A549 (cell line): Measurements from ENCODE around the gene ZFYVE28.

Experiments
- CBX2 ChIP-seq: fragments of 200-600 bp; sonication (generic); IDR thresholded peaks from 2 replicates; pipeline ENCODE4 v1.6.1; 2016; ENCODE audit warnings: low read depth, mild to moderate bottlenecking, borderline replicate concordance
- CEBPB ChIP-seq, 2 experiments: fragments of >200 bp in 1 of 2; sonication (Bioruptor Twin) in 1 of 2; formaldehyde crosslinking in 1 of 2; IDR thresholded peaks; 2 replicates each; pipeline ENCODE4 v1.6.1; 2012 to 2016
- CHD4 ChIP-seq: fragments of 200-600 bp; sonication (generic); IDR thresholded peaks from 2 replicates; pipeline ENCODE4 v1.6.1; 2016; ENCODE audit warnings: antibody characterized with exemption, mild to moderate bottlenecking, borderline replicate concordance
- CTCF ChIP-seq: fragments of >200 bp; sonication (Bioruptor Twin); formaldehyde crosslinking; IDR thresholded peaks from 3 replicates; pipeline ENCODE4 v1.5.1; 2016
- EHMT2 ChIP-seq: fragments of 200-600 bp; sonication (generic); IDR thresholded peaks from 2 replicates; pipeline ENCODE4 v1.6.1; 2016; ENCODE audit warnings: antibody characterized with exemption, low read depth, mild to moderate bottlenecking, moderate library complexity
- EP300 ChIP-seq, 2 experiments: fragments of >200 bp; sonication (Bioruptor Twin); formaldehyde crosslinking; IDR thresholded peaks; 2 replicates in 1 of 2; 3 replicates in 1 of 2; pipeline ENCODE4 v1.6.1; 2016 to 2017
- FOSB ChIP-seq: fragments of 250-450 bp; sonication (Bioruptor Pico); IDR thresholded peaks from 2 replicates; pipeline ENCODE4 v1.5.0; 2020; ENCODE audit warnings: mild to moderate bottlenecking, moderate library complexity
- FOSL2 ChIP-seq, 2 experiments: fragments of 450-650 bp in 1 of 2; fragments of >200 bp in 1 of 2; sonication (Bioruptor Twin) in 1 of 2; formaldehyde crosslinking; IDR thresholded peaks; 2 replicates each; pipeline versions ENCODE4 v1.5.0 to v1.6.1; 2016 to 2020; ENCODE audit warnings: mild to moderate bottlenecking in 1 of 2, moderate library complexity in 1 of 2
- HDAC2 ChIP-seq: fragments of 200-600 bp; sonication (generic); IDR thresholded peaks from 2 replicates; pipeline ENCODE4 v1.6.1; 2016
- JUNB ChIP-seq: fragments of >200 bp; sonication (Bioruptor Twin); formaldehyde crosslinking; IDR thresholded peaks from 2 replicates; pipeline ENCODE4 v1.6.1; 2016
- NR3C1 ChIP-seq: fragments of >200 bp; sonication (Bioruptor Twin); formaldehyde crosslinking; IDR thresholded peaks from 3 replicates; pipeline ENCODE4 v1.6.1; 2017
- REST ChIP-seq: fragments of 200-600 bp; sonication (generic); IDR thresholded peaks from 2 replicates; pipeline ENCODE4 v1.6.1; 2016; ENCODE audit warnings: antibody characterized with exemption, mild to moderate bottlenecking, moderate library complexity
- RFX5 ChIP-seq: fragments of 450-650 bp; IDR thresholded peaks from 2 replicates; pipeline ENCODE4 v1.7.1; 2014; ENCODE audit warnings: antibody characterized with exemption, mild to moderate bottlenecking, moderate library complexity

GRCh38 chr4:2341911-2342652 lies 76.4 kb downstream of the ZFYVE28 start:
- TF ChIP-seq FOSL2 (IDR thresholded peaks at IDR 0.05): no peak
- TF ChIP-seq FOSL2 (CRISPR knock-in tag; IDR thresholded peaks at IDR 0.05): no peak
- no peak for TF ChIP-seq REST
- no peak for TF ChIP-seq JUNB
- TF ChIP-seq EP300 (IDR thresholded peaks at IDR 0.05): no peak
- TF ChIP-seq CBX2: no peak
- no peak for TF ChIP-seq CTCF
- TF ChIP-seq FOSB (CRISPR knock-in tag): no peak
- no peak for TF ChIP-seq CHD4
- no peak for TF ChIP-seq HDAC2
- no peak for TF ChIP-seq CEBPB (IDR thresholded peaks at IDR 0.05)
- TF ChIP-seq RFX5: no peak
- no peak for TF ChIP-seq NR3C1
- TF ChIP-seq EHMT2: no peak
